K562 (cell line): ENCODE data around the gene JDP2. TPM values are rescaled to one million over a fixed set of nuclear protein-coding genes. Genes with fewer than 3 reads are reported as not detected.

Experiments used
- ATAC-seq: fragments of 200-7000 bp; cut with Tn5 transposase; 3 replicates; pipeline ENCODE4 v1.9.1; 2020; ENCODE audit warnings: moderate library complexity
- BruUV-seq: library from RNA; stranded (reverse); fragments of 400-500 nt; replicated peaks from 2 replicates; lab custom pipeline; 2021; lab: Mats Ljungman, UMichigan
- CTCF ChIA-PET: fragments of 300-600 bp; formaldehyde crosslinking; extraction: SDS; loops from one replicate; lab custom pipeline; 2021; ENCODE audit warnings: low intra/inter-chr PET ratio; lab: Yijun Ruan, JAX
- POLR2A ChIA-PET: fragments of 300-600, 350-650 bp; sonication (Branson Sonifier 250); formaldehyde crosslinking; extraction: SDS; loops from one replicate; lab custom pipeline; 2021; ENCODE audit warnings: antibody characterized with exemption, inconsistent platforms; lab: Yijun Ruan, JAX
- DNase-seq, 4 experiments: peaks; one replicate each; pipeline versions ENCODE4 v3.0.0 to v3.0.0-alpha.2; 2011 to 2018; ENCODE audit warnings: low spot score in 3 of 4, mixed read lengths in 3 of 4; ENCODE audit errors: extremely low read depth in 1 of 4
- FAIRE-seq: peaks from 2 replicates; lab custom pipeline; 2011; peaks lifted over from hg19 to GRCh38; lab: Jason Lieb, UNC
- H2AFZ ChIP-seq: 2 replicates; pipeline ENCODE4 v1.6.0; 2011; ENCODE audit warnings: low read depth, low read length, control low read depth, inconsistent platforms
- H3K27ac ChIP-seq: fragments of 200-600 bp; 3 replicates; pipeline ENCODE4 v1.8.0; 2011; ENCODE audit warnings: low read depth, mild to moderate bottlenecking, control low read depth, inconsistent platforms, low read length, moderate library complexity, mixed read lengths; ENCODE audit errors: extremely low read depth
- H3K27me3 ChIP-seq, 2 experiments: fragments of 300-600 bp in 1 of 2; 2 replicates in 1 of 2; 3 replicates in 1 of 2; pipeline versions ENCODE4 v1.6.0 to v1.8.0; 2011; ENCODE audit warnings: inconsistent platforms in 2 of 2, low read length in 2 of 2, mild to moderate bottlenecking in 1 of 2, mixed read lengths in 1 of 2, moderate library complexity in 1 of 2; ENCODE audit not compliant: control insufficient read depth in 2 of 2, insufficient read depth in 2 of 2
- H3K36me3 ChIP-seq: fragments of 300-600 bp; 3 replicates; pipeline ENCODE4 v1.8.0; 2011; ENCODE audit warnings: mild to moderate bottlenecking, low read length, inconsistent platforms; ENCODE audit not compliant: control insufficient read depth, insufficient read depth
- H3K4me1 ChIP-seq, 2 experiments: fragments of 200-600 bp in 1 of 2; replicated peaks in 1 of 2; 2 replicates in 1 of 2; 3 replicates in 1 of 2; pipeline versions ENCODE4 v1.5.1 to v1.8.0; 2011; ENCODE audit warnings: inconsistent platforms in 2 of 2, low read length in 2 of 2, mild to moderate bottlenecking in 1 of 2, mixed read lengths in 1 of 2, moderate library complexity in 1 of 2; ENCODE audit not compliant: control insufficient read depth in 2 of 2, insufficient read depth in 2 of 2
- H3K4me2 ChIP-seq: 2 replicates; pipeline ENCODE4 v1.6.1; 2011; ENCODE audit warnings: low read length, control low read depth, inconsistent platforms, mixed read lengths; ENCODE audit not compliant: insufficient read depth
- H3K4me3 ChIP-seq: fragments of 200-600 bp; sonication (generic), shearing (Covaris generic); 2 replicates; pipeline ENCODE4 v1.5.1; 2016; ENCODE audit warnings: control low read depth, inconsistent platforms
- H3K79me2 ChIP-seq: fragments of 200-600 bp; 3 replicates; pipeline ENCODE4 v1.8.0; 2011; ENCODE audit warnings: low read length, inconsistent platforms; ENCODE audit not compliant: control insufficient read depth, insufficient read depth
- H3K9ac ChIP-seq, 2 experiments: 2 replicates each; pipeline versions ENCODE4 v1.6.0 to v1.6.1; 2011; ENCODE audit warnings: low read depth in 2 of 2, low read length in 2 of 2, control low read depth in 1 of 2, inconsistent platforms in 1 of 2, mild to moderate bottlenecking in 1 of 2, mixed read lengths in 1 of 2; ENCODE audit not compliant: insufficient read depth in 1 of 2
- H3K9me1 ChIP-seq: one replicate; pipeline ENCODE4 v1.6.0; 2011; ENCODE audit warnings: inconsistent platforms, mild to moderate bottlenecking, low read length, moderate library complexity; ENCODE audit not compliant: control insufficient read depth, insufficient read depth
- H3K9me3 ChIP-seq: replicated peaks from 2 replicates; pipeline ENCODE4 v1.5.1; 2011; ENCODE audit warnings: low read depth, low read length, inconsistent platforms; ENCODE audit not compliant: control insufficient read depth, insufficient read depth
- H4K20me1 ChIP-seq: replicated peaks from 2 replicates; pipeline ENCODE4 v1.6.1; 2011; ENCODE audit warnings: low read length, inconsistent platforms, mixed read lengths; ENCODE audit not compliant: control insufficient read depth, insufficient read depth
- BRD9 ChIP-seq: fragments of 450-650 bp; IDR thresholded peaks from 2 replicates; pipeline ENCODE4 v1.6.1; 2018; ENCODE audit warnings: low read depth; ENCODE audit not compliant: partially characterized antibody
- COPS2 ChIP-seq: fragments of 450-650 bp; conservative IDR thresholded peaks from 2 replicates; pipeline ENCODE4 v1.6.1; 2016; ENCODE audit warnings: mild to moderate bottlenecking, moderate library complexity
- ETV1 ChIP-seq: fragments of 450-650 bp; conservative IDR thresholded peaks from 2 replicates; pipeline ENCODE4 v1.6.1; 2016; ENCODE audit warnings: missing genetic modification characterization, control low read depth, low read depth, missing compliant biosample characterization
- SRSF3 ChIP-seq: fragments of 200-400 bp; formaldehyde crosslinking; IDR thresholded peaks from 2 replicates; pipeline ENCODE4 v1.6.1; 2016; ENCODE audit warnings: mild to moderate bottlenecking, low read length, moderate library complexity; ENCODE audit not compliant: insufficient read depth
- ZFP36 ChIP-seq: fragments of 150-350 bp; IDR thresholded peaks from 2 replicates; pipeline ENCODE4 v1.6.1; 2018; ENCODE audit warnings: low read length, low read depth; ENCODE audit not compliant: partially characterized antibody
- WGBS: fragments of 100-300 bp; shearing (Covaris generic); methylation state at CpG from one replicate; pipeline ENCODE4 v1.1.6; 2016; ENCODE audit warnings: low coverage, mixed read lengths; ENCODE audit not compliant: insufficient coverage; ENCODE audit errors: missing lambda C conversion rate; 5-methylcytosine and 5-hydroxymethylcytosine counted together
- in situ Hi-C: fragments of 300-500 bp; cut with MboI; formaldehyde crosslinking; loops from 4 replicates; pipeline ENCODE4 v1.15.0; 2018; ENCODE audit warnings: inconsistent platforms, mixed read lengths
- intact Hi-C: fragments of 100-400 bp; cut with micrococcal nuclease; formaldehyde crosslinking; loops from 2 replicates; pipeline ENCODE4 v1.14.2; 2022
- polyA plus RNA-seq, 8 experiments: library from polyadenylated mRNA; depleted of rRNA in 4 of 8; stranded (reverse) in 5 of 8; unstranded in 3 of 8; fragments of >200 nt; fragmentation: Nextera tagmentation in 2 of 8; fragmentation: Illumina TruSeq in 1 of 8; extraction: Ambion mirVana in 2 of 8; extraction: Trizol in 1 of 8; gene quantifications; 2 replicates each; pipeline versions ENCODE4 v1.2.1 to v1.2.3, GENCODE V29; 2011 to 2014; ENCODE audit warnings: inconsistent platforms in 1 of 8, missing spikeins in 1 of 8
- total RNA-seq, 7 experiments: library from RNA; depleted of rRNA in 6 of 7; stranded (reverse); fragments of >200 nt in 6 of 7; fragmentation: Illumina TruSeq in 2 of 7; extraction: Trizol in 2 of 7; gene quantifications; 2 replicates each; pipeline versions ENCODE4 v1.2.1 to v1.2.3, GENCODE V29; 2011 to 2021; ENCODE audit warnings: low replicate concordance in 1 of 7
- TF ChIP-seq, protein P1 (sequence below): fragments of 450-650 bp; IDR thresholded peaks from 2 replicates; pipeline ENCODE4 v1.6.1; 2017; ENCODE audit warnings: antibody characterized with exemption
- TF ChIP-seq, protein P2 (sequence below): fragments of 250-450 bp; sonication (Bioruptor Pico); IDR thresholded peaks from 2 replicates; pipeline ENCODE4 v1.4.0; 2020; ENCODE audit warnings: mild to moderate bottlenecking, moderate library complexity, borderline replicate concordance

Gene JDP2
- total and polyA plus RNA-seq, 9 of the 15 experiments (the other 6 are each of a cell fraction or from before 2014, with no cell fraction given): 0.27 to 13.8 (median 3.1) TPM

- FAIRE-seq: no peak
- Histone ChIP-seq H3K9me3 (no peaks in the 10 kb centered on the region), H3K4me3 (no peak overlapping the region), H3K4me2 (no peak overlapping the region), H3K9me1 (peaks cover 2% of the 10 kb centered on the region), H2AFZ (no peak overlapping the region), H3K36me3 (no peaks in the 10 kb centered on the region), H3K27ac (no peak overlapping the region), H3K9ac (peak overlapping the region in 1 of 2 experiments; percentile 64; a peak in 2 of 4 replicates), H3K27me3 (no peaks in the 10 kb centered on the region), H3K79me2 (no peaks in the 10 kb centered on the region), H3K4me1 (peaks cover 0 to 14% of the 10 kb centered on the region in 2 experiments; a peak in 3 of 5 replicates), H4K20me1 (0 out of 2 replicates have a peak, but pooled peaks cover 5% of the 10 kb centered on the region)
- intact Hi-C loops: no loop called here
- 82% methylated on average over 7 of the region's 14 CpGs for WGBS
- POLR2A ChIA-PET: no interaction called here
- ATAC-seq: no peak
- TF ChIP-seq SRSF3 (no peak), ETV1 (tag) (no peak), BRD9 (peak; percentile 44), ZFP36 (peak; percentile 43), COPS2 (no peak)
- TF ChIP-seq, protein P1, sequence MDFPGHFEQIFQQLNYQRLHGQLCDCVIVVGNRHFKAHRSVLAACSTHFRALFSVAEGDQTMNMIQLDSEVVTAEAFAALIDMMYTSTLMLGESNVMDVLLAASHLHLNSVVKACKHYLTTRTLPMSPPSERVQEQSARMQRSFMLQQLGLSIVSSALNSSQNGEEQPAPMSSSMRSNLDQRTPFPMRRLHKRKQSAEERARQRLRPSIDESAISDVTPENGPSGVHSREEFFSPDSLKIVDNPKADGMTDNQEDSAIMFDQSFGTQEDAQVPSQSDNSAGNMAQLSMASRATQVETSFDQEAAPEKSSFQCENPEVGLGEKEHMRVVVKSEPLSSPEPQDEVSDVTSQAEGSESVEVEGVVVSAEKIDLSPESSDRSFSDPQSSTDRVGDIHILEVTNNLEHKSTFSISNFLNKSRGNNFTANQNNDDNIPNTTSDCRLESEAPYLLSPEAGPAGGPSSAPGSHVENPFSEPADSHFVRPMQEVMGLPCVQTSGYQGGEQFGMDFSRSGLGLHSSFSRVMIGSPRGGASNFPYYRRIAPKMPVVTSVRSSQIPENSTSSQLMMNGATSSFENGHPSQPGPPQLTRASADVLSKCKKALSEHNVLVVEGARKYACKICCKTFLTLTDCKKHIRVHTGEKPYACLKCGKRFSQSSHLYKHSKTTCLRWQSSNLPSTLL: no peak
- TF ChIP-seq, protein P2, sequence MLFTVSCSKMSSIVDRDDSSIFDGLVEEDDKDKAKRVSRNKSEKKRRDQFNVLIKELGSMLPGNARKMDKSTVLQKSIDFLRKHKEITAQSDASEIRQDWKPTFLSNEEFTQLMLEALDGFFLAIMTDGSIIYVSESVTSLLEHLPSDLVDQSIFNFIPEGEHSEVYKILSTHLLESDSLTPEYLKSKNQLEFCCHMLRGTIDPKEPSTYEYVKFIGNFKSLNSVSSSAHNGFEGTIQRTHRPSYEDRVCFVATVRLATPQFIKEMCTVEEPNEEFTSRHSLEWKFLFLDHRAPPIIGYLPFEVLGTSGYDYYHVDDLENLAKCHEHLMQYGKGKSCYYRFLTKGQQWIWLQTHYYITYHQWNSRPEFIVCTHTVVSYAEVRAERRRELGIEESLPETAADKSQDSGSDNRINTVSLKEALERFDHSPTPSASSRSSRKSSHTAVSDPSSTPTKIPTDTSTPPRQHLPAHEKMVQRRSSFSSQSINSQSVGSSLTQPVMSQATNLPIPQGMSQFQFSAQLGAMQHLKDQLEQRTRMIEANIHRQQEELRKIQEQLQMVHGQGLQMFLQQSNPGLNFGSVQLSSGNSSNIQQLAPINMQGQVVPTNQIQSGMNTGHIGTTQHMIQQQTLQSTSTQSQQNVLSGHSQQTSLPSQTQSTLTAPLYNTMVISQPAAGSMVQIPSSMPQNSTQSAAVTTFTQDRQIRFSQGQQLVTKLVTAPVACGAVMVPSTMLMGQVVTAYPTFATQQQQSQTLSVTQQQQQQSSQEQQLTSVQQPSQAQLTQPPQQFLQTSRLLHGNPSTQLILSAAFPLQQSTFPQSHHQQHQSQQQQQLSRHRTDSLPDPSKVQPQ: no peak
- CTCF ChIA-PET: interaction anchor here (1.1 kb wide), 1 partner anchor 146 kb away, joined by 4 read pairs; no protein-coding TSS in a partner anchor
- in situ Hi-C loops: no loop called here
- DNase-seq: no peak
- no TSS peak for BruUV-seq
Observed at GRCh38 chr14:75452900-75453816, 25.3 kb downstream of the JDP2 start.
